ENCODE data around the gene PTPN1. TPM values are rescaled to one million over a fixed set of nuclear protein-coding genes. Genes with fewer than 3 reads are reported as not detected.

The PTPN1 gene
- polyA plus RNA-seq, 2 donors, result 17.7 to 18.0 TPM

- H3K36me3 ChIP-seq (ENCODE audit: control insufficient read depth in 2 of 2, insufficient read depth in 2 of 2, low read length in 1 of 2), result peaks cover 22 to 48% of the 10 kb centered on the region in 2 donors
- no peak overlapping the region for H3K27ac ChIP-seq (ENCODE audit: low read depth in 2 of 2, low read length in 1 of 2)
Observed at GRCh38 chr20:50578061-50578777, 68.0 kb downstream of the PTPN1 start.

GRCh38 chr20:50578778-50579165 is 68.6 kb downstream of the PTPN1 start:
- 74 to 76% methylated on average over 5 of the region's 5 CpGs for WGBS, 2 donors
- no peaks in the 10 kb centered on the region for H3K27me3 ChIP-seq (ENCODE audit: control insufficient read depth in 1 of 2, insufficient read depth in 2 of 2, low read length in 2 of 2)
- H3K4me1 ChIP-seq (ENCODE audit: control insufficient read depth in 2 of 2, insufficient read depth in 2 of 2, low read length in 1 of 2), result peaks cover 5 to 12% of the 10 kb centered on the region in 2 donors
- peaks cover 22 to 48% of the 10 kb centered on the region in 2 donors for H3K36me3 ChIP-seq (ENCODE audit: control insufficient read depth in 2 of 2, insufficient read depth in 2 of 2, low read length in 1 of 2)
- no peak overlapping the region for H3K4me3 ChIP-seq (ENCODE audit: low read depth in 1 of 2, low read length in 2 of 2)
- H3K9me3 ChIP-seq (ENCODE audit: control insufficient read depth in 2 of 2, insufficient read depth in 1 of 2, low read depth in 1 of 2, low read length in 1 of 2), result no peaks in the 10 kb centered on the region
- H3K27ac ChIP-seq (ENCODE audit: low read depth in 2 of 2, low read length in 1 of 2), result no peak overlapping the region

More at GRCh38 chr20:50578061-50578777, 68.0 kb downstream of the PTPN1 start:
- H3K4me1 ChIP-seq (ENCODE audit: control insufficient read depth in 2 of 2, insufficient read depth in 2 of 2, low read length in 1 of 2), result peaks cover 3 to 8% of the 10 kb centered on the region in 2 donors
- H3K9me3 ChIP-seq (ENCODE audit: control insufficient read depth in 2 of 2, insufficient read depth in 1 of 2, low read depth in 1 of 2, low read length in 1 of 2), result no peaks in the 10 kb centered on the region
- 85 to 87% methylated on average over 14 of the region's 14 CpGs for WGBS, 2 donors
- H3K27me3 ChIP-seq (ENCODE audit: control insufficient read depth in 1 of 2, insufficient read depth in 2 of 2, low read length in 2 of 2), result no peaks in the 10 kb centered on the region
- H3K4me3 ChIP-seq (ENCODE audit: low read depth in 1 of 2, low read length in 2 of 2), result no peak overlapping the region

GRCh38 chr20:50579511-50579910 is 69.3 kb downstream of the PTPN1 start:
- H3K36me3 ChIP-seq (ENCODE audit: control insufficient read depth in 2 of 2, insufficient read depth in 2 of 2, low read length in 1 of 2), result peaks cover 22 to 43% of the 10 kb centered on the region in 2 donors
- WGBS, 2 donors, result 83 to 84% methylated on average over 10 of the region's 10 CpGs
- no peak overlapping the region for H3K4me3 ChIP-seq (ENCODE audit: low read depth in 1 of 2, low read length in 2 of 2)
- peaks cover 5 to 14% of the 10 kb centered on the region in 2 donors for H3K4me1 ChIP-seq (ENCODE audit: control insufficient read depth in 2 of 2, insufficient read depth in 2 of 2, low read length in 1 of 2)
- H3K27me3 ChIP-seq (ENCODE audit: control insufficient read depth in 1 of 2, insufficient read depth in 2 of 2, low read length in 2 of 2), result no peaks in the 10 kb centered on the region
- H3K9me3 ChIP-seq (ENCODE audit: control insufficient read depth in 2 of 2, insufficient read depth in 1 of 2, low read depth in 1 of 2, low read length in 1 of 2), result no peaks in the 10 kb centered on the region
- H3K27ac ChIP-seq (ENCODE audit: low read depth in 2 of 2, low read length in 1 of 2), result no peak overlapping the region

GRCh38 chr20:50580016-50580747 is 70.0 kb downstream of the PTPN1 start:
- Histone ChIP-seq H3K36me3 (ENCODE audit: control insufficient read depth in 2 of 2, insufficient read depth in 2 of 2, low read length in 1 of 2) (peaks cover 22 to 37% of the 10 kb centered on the region in 2 donors), H3K27ac (ENCODE audit: low read depth in 2 of 2, low read length in 1 of 2) (no peak overlapping the region), H3K27me3 (ENCODE audit: control insufficient read depth in 1 of 2, insufficient read depth in 2 of 2, low read length in 2 of 2) (no peaks in the 10 kb centered on the region), H3K4me1 (ENCODE audit: control insufficient read depth in 2 of 2, insufficient read depth in 2 of 2, low read length in 1 of 2) (peaks cover 5 to 14% of the 10 kb centered on the region in 2 donors), H3K9me3 (ENCODE audit: control insufficient read depth in 2 of 2, insufficient read depth in 1 of 2, low read depth in 1 of 2, low read length in 1 of 2) (no peaks in the 10 kb centered on the region), H3K4me3 (ENCODE audit: low read depth in 1 of 2, low read length in 2 of 2) (no peak overlapping the region)
- 54 to 57% methylated on average over 17 of the region's 17 CpGs for WGBS, 2 donors

GRCh38 chr20:50580842-50581544 is 70.8 kb downstream of the PTPN1 start:
- H3K9me3 ChIP-seq (ENCODE audit: control insufficient read depth in 2 of 2, insufficient read depth in 1 of 2, low read depth in 1 of 2, low read length in 1 of 2), result no peaks in the 10 kb centered on the region
- H3K27me3 ChIP-seq (ENCODE audit: control insufficient read depth in 1 of 2, insufficient read depth in 2 of 2, low read length in 2 of 2), result no peaks in the 10 kb centered on the region
- WGBS, 2 donors, result 90 to 91% methylated on average over 21 of the region's 21 CpGs
- peaks cover 5 to 14% of the 10 kb centered on the region in 2 donors for H3K4me1 ChIP-seq (ENCODE audit: control insufficient read depth in 2 of 2, insufficient read depth in 2 of 2, low read length in 1 of 2)
- H3K36me3 ChIP-seq (ENCODE audit: control insufficient read depth in 2 of 2, insufficient read depth in 2 of 2, low read length in 1 of 2), result peaks cover 22 to 41% of the 10 kb centered on the region in 2 donors
- no peak overlapping the region for H3K27ac ChIP-seq (ENCODE audit: low read depth in 2 of 2, low read length in 1 of 2)
- no peak overlapping the region for H3K4me3 ChIP-seq (ENCODE audit: low read depth in 1 of 2, low read length in 2 of 2)

GRCh38 chr20:50582092-50582491 is 71.9 kb downstream of the PTPN1 start:
- H3K4me1 ChIP-seq (ENCODE audit: control insufficient read depth in 2 of 2, insufficient read depth in 2 of 2, low read length in 1 of 2), result peaks cover 5 to 18% of the 10 kb centered on the region in 2 donors
- H3K27me3 ChIP-seq (ENCODE audit: control insufficient read depth in 1 of 2, insufficient read depth in 2 of 2, low read length in 2 of 2), result no peaks in the 10 kb centered on the region
- no peak overlapping the region for H3K27ac ChIP-seq (ENCODE audit: low read depth in 2 of 2, low read length in 1 of 2)
- no peak overlapping the region for H3K4me3 ChIP-seq (ENCODE audit: low read depth in 1 of 2, low read length in 2 of 2)
- H3K36me3 ChIP-seq (ENCODE audit: control insufficient read depth in 2 of 2, insufficient read depth in 2 of 2, low read length in 1 of 2), result peaks cover 22 to 45% of the 10 kb centered on the region in 2 donors
- H3K9me3 ChIP-seq (ENCODE audit: control insufficient read depth in 2 of 2, insufficient read depth in 1 of 2, low read depth in 1 of 2, low read length in 1 of 2), result no peaks in the 10 kb centered on the region
- WGBS, 2 donors, result 64 to 71% methylated on average over 6 of the region's 6 CpGs

GRCh38 chr20:50582591-50583234 is 72.5 kb downstream of the PTPN1 start:
- Histone ChIP-seq H3K27ac (ENCODE audit: low read depth in 2 of 2, low read length in 1 of 2) (no peak overlapping the region), H3K36me3 (ENCODE audit: control insufficient read depth in 2 of 2, insufficient read depth in 2 of 2, low read length in 1 of 2) (peaks cover 16 to 41% of the 10 kb centered on the region in 2 donors), H3K9me3 (ENCODE audit: control insufficient read depth in 2 of 2, insufficient read depth in 1 of 2, low read depth in 1 of 2, low read length in 1 of 2) (no peaks in the 10 kb centered on the region), H3K27me3 (ENCODE audit: control insufficient read depth in 1 of 2, insufficient read depth in 2 of 2, low read length in 2 of 2) (no peaks in the 10 kb centered on the region), H3K4me3 (ENCODE audit: low read depth in 1 of 2, low read length in 2 of 2) (no peak overlapping the region), H3K4me1 (ENCODE audit: control insufficient read depth in 2 of 2, insufficient read depth in 2 of 2, low read length in 1 of 2) (peaks cover 5 to 17% of the 10 kb centered on the region in 2 donors)
- 68 to 85% methylated on average over 26 of the region's 26 CpGs for WGBS, 2 donors

GRCh38 chr20:50583442-50584150 is 73.4 kb downstream of the PTPN1 start:
- H3K27me3 ChIP-seq (ENCODE audit: control insufficient read depth in 1 of 2, insufficient read depth in 2 of 2, low read length in 2 of 2), result no peaks in the 10 kb centered on the region
- H3K27ac ChIP-seq (ENCODE audit: low read depth in 2 of 2, low read length in 1 of 2), result peak overlapping the region; percentile 29 to 67
- no peaks in the 10 kb centered on the region for H3K9me3 ChIP-seq (ENCODE audit: control insufficient read depth in 2 of 2, insufficient read depth in 1 of 2, low read depth in 1 of 2, low read length in 1 of 2)
- H3K4me3 ChIP-seq (ENCODE audit: low read depth in 1 of 2, low read length in 2 of 2), result no peak overlapping the region
- WGBS, 2 donors, result 75 to 80% methylated on average over 15 of the region's 15 CpGs
- peaks cover 5 to 20% of the 10 kb centered on the region in 2 donors for H3K4me1 ChIP-seq (ENCODE audit: control insufficient read depth in 2 of 2, insufficient read depth in 2 of 2, low read length in 1 of 2)
- peaks cover 15 to 38% of the 10 kb centered on the region in 2 donors for H3K36me3 ChIP-seq (ENCODE audit: control insufficient read depth in 2 of 2, insufficient read depth in 2 of 2, low read length in 1 of 2)
